ENCODE data around the gene AUTS2.

The AUTS2 gene

DNA sequence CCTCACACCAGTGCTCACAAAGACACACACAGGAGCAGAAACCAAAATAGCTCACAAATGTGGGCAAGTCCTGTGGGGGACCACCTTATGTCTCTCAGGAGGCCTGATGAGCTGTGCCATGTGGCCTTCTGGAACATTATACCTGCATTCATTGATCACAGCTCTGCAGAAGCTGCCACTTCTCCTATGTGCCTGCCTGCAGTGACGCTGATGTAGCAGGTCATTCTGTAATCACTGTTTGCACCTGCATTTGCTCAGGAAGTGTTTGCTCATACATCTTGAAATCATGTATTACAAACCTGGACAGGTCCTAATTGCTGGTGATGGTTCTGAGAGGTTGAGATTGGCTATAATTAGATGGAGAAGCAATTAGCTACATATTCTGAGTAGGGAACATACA lies 310.2 kb downstream of the AUTS2 start:
- no peak overlapping the region for H3K4me2 ChIP-seq (ENCODE audit: low read depth, low read length, poor library complexity, severe bottlenecking)

DNA sequence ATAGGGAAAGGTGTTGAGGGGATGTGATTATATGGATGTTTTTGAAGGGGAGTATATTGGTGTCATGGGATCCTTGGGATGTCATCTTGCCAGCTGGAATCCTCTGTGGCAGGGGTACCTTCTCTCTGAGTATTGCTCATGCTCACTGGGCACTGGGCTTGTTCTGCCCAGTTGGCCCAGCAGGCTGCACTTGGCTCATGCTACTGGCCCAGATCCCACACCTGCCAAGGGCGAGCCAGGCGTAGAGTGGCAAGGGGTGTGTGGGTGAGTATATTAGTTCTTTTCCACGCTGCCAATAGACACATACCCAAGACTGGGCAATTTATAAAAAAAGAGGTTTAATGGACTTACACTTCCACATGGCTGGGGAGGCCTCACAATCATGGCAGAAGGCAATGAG lies 311.9 kb downstream of the AUTS2 start:
- Histone ChIP-seq H3K9ac (ENCODE audit: low read depth, low read length, poor library complexity, severe bottlenecking) (no peak overlapping the region), H3F3A (ENCODE audit: low read depth) (0 out of 2 replicates have a peak, but pooled peaks cover 4% of the 10 kb centered on the region), H4K20me1 (ENCODE audit: insufficient read depth, low read length, poor library complexity, severe bottlenecking) (no peaks in the 10 kb centered on the region), H3K4me2 (ENCODE audit: low read depth, low read length, poor library complexity, severe bottlenecking) (no peak overlapping the region), H3K4me1 (ENCODE audit: insufficient read depth, low read length, poor library complexity, severe bottlenecking) (peaks cover 36% of the 10 kb centered on the region), H3K9me3 (ENCODE audit: insufficient read depth, low read depth, low read length) (peaks cover 10% of the 10 kb centered on the region; the same call in 1 of the 2 replicates), H3K9me2 (replicated peaks; ENCODE audit: low read depth, low read length) (no peaks in the 10 kb centered on the region), H3K4me3 (ENCODE audit: low read length, poor library complexity, severe bottlenecking) (no peak overlapping the region), H2AFZ (ENCODE audit: low read length) (no peak overlapping the region), H3K27me3 (ENCODE audit: insufficient read depth, low read length, poor library complexity, severe bottlenecking) (no peaks in the 10 kb centered on the region), H3K36me3 (ENCODE audit: insufficient read depth, low read length) (no peaks in the 10 kb centered on the region), H3K79me2 (ENCODE audit: insufficient read depth, low read length) (peaks cover 62% of the 10 kb centered on the region)
- TF ChIP-seq EZH2phosphoT487 (IDR thresholded peaks at IDR 0.05; ENCODE audit: borderline replicate concordance) = no peak
- TF ChIP-seq, protein P1, sequence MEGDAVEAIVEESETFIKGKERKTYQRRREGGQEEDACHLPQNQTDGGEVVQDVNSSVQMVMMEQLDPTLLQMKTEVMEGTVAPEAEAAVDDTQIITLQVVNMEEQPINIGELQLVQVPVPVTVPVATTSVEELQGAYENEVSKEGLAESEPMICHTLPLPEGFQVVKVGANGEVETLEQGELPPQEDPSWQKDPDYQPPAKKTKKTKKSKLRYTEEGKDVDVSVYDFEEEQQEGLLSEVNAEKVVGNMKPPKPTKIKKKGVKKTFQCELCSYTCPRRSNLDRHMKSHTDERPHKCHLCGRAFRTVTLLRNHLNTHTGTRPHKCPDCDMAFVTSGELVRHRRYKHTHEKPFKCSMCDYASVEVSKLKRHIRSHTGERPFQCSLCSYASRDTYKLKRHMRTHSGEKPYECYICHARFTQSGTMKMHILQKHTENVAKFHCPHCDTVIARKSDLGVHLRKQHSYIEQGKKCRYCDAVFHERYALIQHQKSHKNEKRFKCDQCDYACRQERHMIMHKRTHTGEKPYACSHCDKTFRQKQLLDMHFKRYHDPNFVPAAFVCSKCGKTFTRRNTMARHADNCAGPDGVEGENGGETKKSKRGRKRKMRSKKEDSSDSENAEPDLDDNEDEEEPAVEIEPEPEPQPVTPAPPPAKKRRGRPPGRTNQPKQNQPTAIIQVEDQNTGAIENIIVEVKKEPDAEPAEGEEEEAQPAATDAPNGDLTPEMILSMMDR (conservative IDR thresholded peaks at IDR 0.05; ENCODE audit: low read length) = no peak

More for the DNA sequence above, 310.2 kb downstream of the AUTS2 start:
- no peaks in the 10 kb centered on the region for H3K27me3 ChIP-seq (ENCODE audit: insufficient read depth, low read length, poor library complexity, severe bottlenecking)
- TF ChIP-seq, protein P1 (conservative IDR thresholded peaks at IDR 0.05; ENCODE audit: low read length) = no peak
- TF ChIP-seq EZH2phosphoT487 (IDR thresholded peaks at IDR 0.05; ENCODE audit: borderline replicate concordance) = no peak
- H4K20me1 ChIP-seq (ENCODE audit: insufficient read depth, low read length, poor library complexity, severe bottlenecking) = no peaks in the 10 kb centered on the region
- 0 out of 2 replicates have a peak, but pooled peaks cover 4% of the 10 kb centered on the region for H3F3A ChIP-seq (ENCODE audit: low read depth)
- H3K36me3 ChIP-seq (ENCODE audit: insufficient read depth, low read length) = no peaks in the 10 kb centered on the region
- no peaks in the 10 kb centered on the region for H3K9me2 ChIP-seq (replicated peaks; ENCODE audit: low read depth, low read length)
- peaks cover 53% of the 10 kb centered on the region for H3K4me1 ChIP-seq (ENCODE audit: insufficient read depth, low read length, poor library complexity, severe bottlenecking)
- H2AFZ ChIP-seq (ENCODE audit: low read length) = no peak overlapping the region
- H3K9me3 ChIP-seq (ENCODE audit: insufficient read depth, low read depth, low read length) = peaks cover 10% of the 10 kb centered on the region; the same call in 1 of the 2 replicates
- H3K79me2 ChIP-seq (ENCODE audit: insufficient read depth, low read length) = peaks cover 71% of the 10 kb centered on the region
- no peak overlapping the region for H3K4me3 ChIP-seq (ENCODE audit: low read length, poor library complexity, severe bottlenecking)
- no peak overlapping the region for H3K9ac ChIP-seq (ENCODE audit: low read depth, low read length, poor library complexity, severe bottlenecking)

DNA sequence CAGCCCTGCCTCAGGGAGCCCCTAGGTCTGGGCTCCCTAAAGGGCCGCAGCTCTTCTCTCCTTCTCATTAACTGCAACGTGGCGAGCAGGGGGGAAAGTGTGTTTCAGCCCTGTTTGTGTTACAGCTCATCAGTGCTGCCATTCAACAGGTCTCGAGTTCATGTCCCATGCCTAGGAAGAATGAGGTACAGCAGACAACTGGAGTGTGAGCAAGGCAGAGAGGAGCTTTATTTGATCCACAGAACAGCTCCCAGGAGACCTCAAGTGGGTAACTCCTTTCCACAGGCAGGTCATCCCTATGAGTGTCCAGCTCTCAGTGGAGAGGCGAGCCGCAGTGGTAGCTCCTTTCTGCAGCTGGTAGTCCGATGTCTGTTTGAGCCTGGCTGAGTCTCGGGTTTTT lies 313.1 kb downstream of the AUTS2 start:
- no peaks in the 10 kb centered on the region for H3K9me2 ChIP-seq (replicated peaks; ENCODE audit: low read depth, low read length)
- no peak overlapping the region for H3K4me2 ChIP-seq (ENCODE audit: low read depth, low read length, poor library complexity, severe bottlenecking)
- 0 out of 2 replicates have a peak, but pooled peaks cover 4% of the 10 kb centered on the region for H3F3A ChIP-seq (ENCODE audit: low read depth)
- H3K9ac ChIP-seq (ENCODE audit: low read depth, low read length, poor library complexity, severe bottlenecking) = no peak overlapping the region
- no peak overlapping the region for H3K4me3 ChIP-seq (ENCODE audit: low read length, poor library complexity, severe bottlenecking)
- TF ChIP-seq, protein P1 (conservative IDR thresholded peaks at IDR 0.05; ENCODE audit: low read length) = no peak
- no peak for TF ChIP-seq EZH2phosphoT487 (IDR thresholded peaks at IDR 0.05; ENCODE audit: borderline replicate concordance)
- H2AFZ ChIP-seq (ENCODE audit: low read length) = no peak overlapping the region
- peaks cover 30% of the 10 kb centered on the region for H3K4me1 ChIP-seq (ENCODE audit: insufficient read depth, low read length, poor library complexity, severe bottlenecking)
- H4K20me1 ChIP-seq (ENCODE audit: insufficient read depth, low read length, poor library complexity, severe bottlenecking) = no peaks in the 10 kb centered on the region
- peaks cover 10% of the 10 kb centered on the region; the same call in 1 of the 2 replicates for H3K9me3 ChIP-seq (ENCODE audit: insufficient read depth, low read depth, low read length)
- no peaks in the 10 kb centered on the region for H3K36me3 ChIP-seq (ENCODE audit: insufficient read depth, low read length)
- H3K27me3 ChIP-seq (ENCODE audit: insufficient read depth, low read length, poor library complexity, severe bottlenecking) = no peaks in the 10 kb centered on the region
- peaks cover 62% of the 10 kb centered on the region for H3K79me2 ChIP-seq (ENCODE audit: insufficient read depth, low read length)
